Ammon's horn (tissue), 1 donor: ENCODE results near the gene P2RX2.

Experiments used
- DNase-seq: peaks from one replicate; pipeline ENCODE4 v3.0.0-alpha.2; 2016; ENCODE audit warnings: low spot score

Gene P2RX2

GRCh38 chr12:132618683-132619043, at the start of gene P2RX2:
Gene P2RX2 (plus strand): TSS chr12:132618776. CDS start chr12:132618817, 41 bp downstream.
- DNase-seq: no peak

GRCh38 chr12:132568826-132569480, 49.6 kb upstream of the P2RX2 start:
- DNase-seq: no peak

GRCh38 chr12:132569856-132570480, 48.6 kb upstream of the P2RX2 start:
- DNase-seq: no peak

GRCh38 chr12:132570635-132571034, 47.9 kb upstream of the P2RX2 start:
- DNase-seq: no peak

DNA sequence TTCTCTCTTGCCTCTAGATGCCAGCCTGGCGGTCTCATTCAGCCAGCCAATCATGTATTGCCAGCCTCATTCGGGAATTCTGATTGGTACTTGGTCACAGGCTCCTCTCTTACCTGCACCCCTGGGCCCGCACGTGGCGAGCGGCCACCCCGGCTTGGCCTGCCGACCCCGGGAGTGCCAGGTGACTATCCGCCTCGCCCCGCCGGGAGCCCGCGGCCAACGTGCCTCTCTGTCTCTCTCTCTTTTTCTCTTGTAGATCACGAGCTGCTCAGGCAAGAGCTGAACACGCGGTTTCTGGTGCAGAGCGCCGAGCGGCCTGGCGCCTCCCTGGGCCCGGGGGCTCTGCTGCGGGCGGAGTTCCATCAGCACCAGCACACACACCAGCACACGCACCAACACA, 47.5 kb upstream of the P2RX2 start:
- DNase-seq: no peak

GRCh38 chr12:132571598-132571997, 47.0 kb upstream of the P2RX2 start:
- DNase-seq: no peak

DNA sequence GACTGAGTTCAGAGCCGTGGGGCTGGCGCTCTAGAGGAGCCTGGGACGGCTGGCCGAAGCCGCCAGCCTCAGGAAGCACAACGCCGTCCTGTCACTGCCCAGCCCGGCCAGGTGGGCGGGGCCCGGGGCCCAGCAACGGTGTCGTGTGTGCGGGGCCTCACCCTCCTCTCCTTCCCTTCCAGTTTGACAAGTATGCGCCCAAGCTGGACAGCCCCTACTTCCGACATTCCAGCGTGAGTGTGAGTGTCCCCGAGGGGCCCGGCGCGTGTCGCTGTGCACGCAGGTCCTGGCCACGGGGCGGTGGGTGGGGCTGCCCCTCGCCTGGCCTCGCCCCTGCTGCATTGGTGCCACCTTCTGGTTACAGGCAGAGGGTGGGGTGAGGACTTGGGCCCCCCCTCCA, 46.5 kb upstream of the P2RX2 start:
- DNase-seq: no peak

DNA sequence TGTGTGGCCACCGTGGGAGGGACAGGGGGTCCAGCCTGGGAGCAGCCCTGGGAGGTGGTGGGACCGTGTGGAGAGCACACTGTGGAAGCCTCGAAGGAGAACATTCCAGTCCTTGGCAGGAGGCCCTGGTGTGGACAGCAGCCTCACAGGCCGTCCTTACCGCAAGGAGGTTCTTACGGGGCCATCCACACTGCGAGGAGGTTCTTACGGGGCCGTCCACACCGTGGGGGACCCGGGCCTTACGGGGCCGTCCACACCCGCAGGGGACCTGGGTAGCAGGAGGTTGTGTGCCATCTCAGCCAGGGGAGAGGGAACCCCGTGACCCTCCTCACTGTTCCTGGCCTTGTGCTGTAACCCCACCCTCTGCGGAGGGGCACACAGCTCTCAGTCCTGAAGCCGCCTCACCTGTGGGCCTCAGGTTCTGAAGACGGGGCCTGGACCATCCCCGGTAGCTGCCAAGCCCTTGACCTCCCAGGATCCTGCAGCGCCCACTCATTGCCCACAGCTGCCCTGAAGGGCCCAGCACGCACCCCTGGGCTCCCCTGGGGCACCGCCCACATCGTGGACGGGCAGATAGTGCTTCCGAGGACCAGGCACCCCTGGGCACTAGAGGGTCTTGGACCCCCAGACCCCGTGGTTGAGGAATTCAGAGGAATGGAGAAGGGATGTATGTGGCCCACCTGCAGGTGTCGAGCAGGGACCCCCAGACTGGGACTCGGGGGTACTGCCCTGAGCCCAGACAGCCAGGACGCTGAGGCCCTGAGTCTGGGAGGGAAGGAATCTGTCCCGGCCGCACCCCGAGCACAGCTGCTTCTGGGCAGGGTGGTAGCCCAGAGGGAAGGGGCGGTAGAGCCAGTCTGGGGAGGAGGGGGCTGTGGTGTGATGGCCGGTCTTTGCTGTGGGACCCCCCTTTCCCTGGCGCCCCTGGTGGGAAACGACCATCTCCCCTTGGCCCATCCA, 45.5 kb upstream of the P2RX2 start:
- DNase-seq: no peak

- DNase-seq: no peak
These were observed 44.1 kb upstream of the P2RX2 start for GRCh38 chr12:132574271-132574996.

GRCh38 chr12:132575661-132576060, 42.9 kb upstream of the P2RX2 start:
- DNase-seq: no peak

DNA sequence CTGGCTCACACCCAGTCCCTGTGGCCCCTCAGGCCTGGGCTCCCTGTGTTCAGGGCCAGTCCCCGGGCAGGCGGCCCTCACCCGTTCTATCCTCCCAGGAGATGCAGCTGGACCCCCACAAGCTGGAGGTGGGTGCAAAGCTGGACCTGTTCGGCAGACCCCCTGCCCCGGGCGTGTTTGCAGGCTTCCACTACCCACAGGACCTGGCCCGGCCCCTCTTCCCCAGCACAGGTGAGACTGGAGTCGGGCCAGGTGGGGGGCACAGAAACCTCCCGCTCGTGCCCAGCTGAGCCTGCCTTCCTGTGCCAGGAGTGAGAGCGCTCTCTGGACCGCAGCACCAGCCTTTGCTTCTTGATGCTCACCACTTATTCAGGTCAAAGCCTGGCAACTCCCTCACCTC, 41.9 kb upstream of the P2RX2 start:
- no peak for DNase-seq

DNA sequence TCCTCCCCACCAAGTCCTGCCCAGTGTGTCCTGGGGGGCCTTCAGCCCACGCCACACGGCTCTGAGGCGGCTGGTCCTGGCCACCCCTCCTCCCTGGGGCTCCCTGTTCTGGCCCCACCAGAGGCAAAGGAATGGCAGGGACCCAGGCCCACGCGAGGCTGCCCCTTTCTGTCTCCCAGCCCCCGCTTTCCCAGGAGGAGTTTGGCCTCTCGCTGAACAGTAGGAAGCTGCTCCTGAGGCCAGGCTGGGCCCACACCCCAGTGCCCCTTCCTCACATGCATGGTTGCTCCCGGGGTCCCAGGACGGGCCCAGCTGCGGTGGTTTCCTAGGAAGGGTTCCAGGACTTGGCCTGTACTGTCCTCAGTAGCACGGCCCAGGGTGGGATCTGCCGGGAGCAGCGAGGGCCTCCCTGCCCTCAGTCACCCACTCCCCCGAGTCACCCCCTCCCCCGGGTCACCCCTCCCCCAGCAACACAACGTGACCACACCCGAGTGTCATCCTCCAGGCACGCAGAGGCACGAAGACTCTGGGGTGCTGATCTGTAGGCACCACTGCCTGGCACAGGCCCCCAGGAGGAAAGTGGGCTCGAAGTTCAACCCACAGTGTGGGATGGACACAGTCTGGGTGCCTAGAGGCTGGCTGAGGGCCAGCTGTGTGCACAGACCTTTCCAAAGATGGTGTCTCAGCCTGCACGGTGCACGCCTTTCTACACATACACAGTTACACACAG, 41.2 kb upstream of the P2RX2 start:
- no peak for DNase-seq

- no peak for DNase-seq
These were observed 40.5 kb upstream of the P2RX2 start for GRCh38 chr12:132578118-132578517.

GRCh38 chr12:132578826-132579225, 39.8 kb upstream of the P2RX2 start:
- DNase-seq: no peak

GRCh38 chr12:132579744-132580143, 38.8 kb upstream of the P2RX2 start:
- no peak for DNase-seq

GRCh38 chr12:132580701-132581292, 37.8 kb upstream of the P2RX2 start:
- DNase-seq: no peak

GRCh38 chr12:132581348-132582057, 37.1 kb upstream of the P2RX2 start:
- no peak for DNase-seq

GRCh38 chr12:132582058-132582420, 36.5 kb upstream of the P2RX2 start:
- no peak for DNase-seq

- no peak for DNase-seq
These were observed 35.8 kb upstream of the P2RX2 start for GRCh38 chr12:132582582-132583410.

- no peak for DNase-seq
These were observed 35.2 kb upstream of the P2RX2 start for GRCh38 chr12:132583411-132583710.
